Measurements from ENCODE around the gene CYP8B1.

Gene CYP8B1

DNA sequence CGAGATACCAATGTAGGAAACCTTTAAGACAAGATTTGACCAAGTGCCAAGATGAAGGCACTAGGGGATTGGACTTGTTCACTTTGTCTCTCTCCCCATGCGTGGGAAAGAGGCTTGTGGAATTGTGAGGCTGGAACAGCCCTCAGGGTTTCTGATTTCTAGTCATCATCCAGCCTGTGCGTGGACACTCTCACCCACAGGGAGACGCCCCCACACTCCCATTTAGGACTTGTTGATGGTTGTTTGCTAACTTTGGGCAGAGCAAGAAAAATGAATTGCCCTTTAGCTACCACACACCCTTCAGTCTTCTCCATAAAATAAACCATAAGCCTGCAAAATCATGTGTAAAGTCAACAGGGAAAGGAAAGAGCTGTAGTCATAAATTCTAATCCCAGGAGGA is 48.0 kb downstream of the CYP8B1 start:
- DNase-seq (ENCODE audit: low spot score), result no peak
- FAIRE-seq, result no peak

DNA sequence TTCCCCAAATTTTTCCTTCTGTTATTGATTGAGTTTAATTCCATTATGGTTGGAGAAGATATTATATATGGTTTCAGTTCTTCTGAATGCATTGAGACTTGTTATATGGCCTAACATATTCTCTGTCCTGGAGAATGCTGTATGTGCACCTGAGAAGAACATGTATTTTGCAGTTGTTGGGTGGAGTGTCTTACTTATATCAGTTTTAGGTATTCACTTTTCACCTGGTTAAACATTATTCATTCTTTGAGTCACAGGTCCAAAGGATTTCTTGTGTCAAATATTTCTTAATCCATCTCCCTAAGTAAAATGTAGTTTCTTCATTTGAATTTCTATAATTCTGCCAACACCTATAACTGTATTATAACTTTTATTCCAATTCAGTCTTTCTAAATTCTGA is 48.7 kb downstream of the CYP8B1 start:
- DNase-seq (ENCODE audit: low spot score) (no peak), FAIRE-seq (no peak)

DNA sequence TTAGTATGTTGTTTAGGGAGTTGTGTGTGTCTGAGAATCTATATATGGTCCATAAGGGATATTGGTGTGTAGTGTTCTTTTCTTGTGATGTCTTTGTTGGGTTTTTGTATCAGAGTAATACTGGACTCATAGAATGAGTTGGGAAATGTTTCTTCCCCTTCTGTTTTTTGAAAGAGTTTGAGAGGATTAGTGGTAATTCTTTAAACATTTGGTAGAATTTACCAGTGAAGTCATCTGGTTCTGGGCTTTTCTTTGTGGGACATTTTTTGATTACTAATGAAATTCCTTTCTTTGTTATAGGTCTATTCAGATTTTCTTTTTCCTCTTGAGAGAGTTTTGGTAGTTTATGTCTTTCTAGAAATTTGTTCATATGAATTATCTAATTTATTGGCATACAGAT is 49.5 kb downstream of the CYP8B1 start:
- no peak for DNase-seq (ENCODE audit: low spot score)
- FAIRE-seq, result no peak

DNA sequence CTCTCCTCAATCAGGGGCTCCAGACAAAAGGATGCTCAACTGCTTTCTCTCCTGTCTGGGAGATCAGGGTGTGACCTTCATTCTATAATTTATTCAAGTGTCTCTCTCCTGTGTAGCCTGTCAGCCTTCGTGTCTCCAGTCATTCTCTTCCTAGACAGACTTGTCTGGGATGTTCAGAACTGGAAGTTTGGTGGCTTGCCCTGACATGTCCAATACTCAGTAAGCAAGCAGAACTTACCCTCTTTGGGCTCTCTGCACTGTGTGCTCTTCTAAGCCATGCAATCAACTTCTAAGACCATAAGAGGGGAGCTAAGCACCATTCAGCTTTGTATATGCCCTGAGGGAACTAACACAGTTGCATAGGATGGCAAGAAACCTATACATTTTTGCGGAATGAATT is 52.3 kb downstream of the CYP8B1 start:
- no peak for DNase-seq (ENCODE audit: low spot score)
- FAIRE-seq, result no peak

DNA sequence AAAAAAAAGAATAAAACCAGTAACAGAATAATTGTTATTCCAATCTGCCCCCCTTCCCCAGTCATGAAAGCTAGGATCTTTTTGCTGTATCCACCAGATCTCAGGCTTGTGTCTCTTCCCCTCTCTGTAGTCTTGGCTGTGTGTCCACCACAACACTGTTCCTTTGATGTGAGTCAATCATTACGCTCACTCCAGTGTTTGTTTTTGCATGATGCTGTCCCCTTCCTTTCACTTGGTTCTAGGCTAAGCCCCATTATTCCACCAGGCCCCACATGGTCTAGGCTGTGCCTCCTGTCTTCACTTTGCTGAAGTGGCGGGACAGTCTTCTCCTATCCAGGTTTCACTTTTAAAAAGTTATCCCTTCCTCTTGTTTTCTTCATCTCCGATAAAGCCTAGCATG is 52.9 kb downstream of the CYP8B1 start:
- FAIRE-seq (no peak), DNase-seq (ENCODE audit: low spot score) (no peak)

Data from urothelium cell line (cell line).